Tibial nerve (tissue), 3 donors: ENCODE data around the gene ZFP3.
"Not testable (repeated sequence)": the region's sequence is repeated elsewhere in the genome, so short reads cannot be mapped to it uniquely, and the experiment has no call there.

Experiments used
- POLR2A ChIP-seq, 2 donors: fragments of 450-650 bp; IDR thresholded peaks; one replicate each; pipeline ENCODE4 v1.6.1; 2017; ENCODE audit warnings: antibody characterized with exemption in 2 of 2, mild to moderate bottlenecking in 2 of 2, moderate library complexity in 2 of 2
- TF ChIP-seq, protein P1 (sequence below), 5 experiments: fragments of 200-600 bp in 3 of 5; fragments of 450-650 bp in 2 of 5; sonication (generic) in 3 of 5; IDR thresholded peaks; one replicate each; pipeline ENCODE4 v1.5.1; 2016 to 2019; ENCODE audit warnings: antibody characterized with exemption in 5 of 5, mild to moderate bottlenecking in 3 of 5, moderate library complexity in 2 of 5

DNA sequence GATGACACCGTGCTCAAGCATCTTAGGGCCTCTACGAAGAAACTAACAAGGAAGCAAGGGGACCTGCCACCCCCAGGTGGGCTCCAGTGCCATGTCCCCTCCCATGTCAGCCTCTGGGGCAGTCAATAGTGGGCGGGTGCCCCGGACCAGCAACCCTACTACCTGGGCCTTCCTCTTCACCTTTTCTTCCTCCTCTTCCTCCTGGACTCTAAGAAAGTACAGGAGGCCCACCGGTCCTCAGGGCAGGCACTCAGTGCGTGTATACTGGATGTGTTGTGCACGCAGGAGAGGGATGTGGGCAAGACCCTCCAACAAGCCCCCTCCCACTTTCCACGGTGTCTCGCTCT is 59.9 kb downstream of the ZFP3 start:
- TF ChIP-seq, protein P1, sequence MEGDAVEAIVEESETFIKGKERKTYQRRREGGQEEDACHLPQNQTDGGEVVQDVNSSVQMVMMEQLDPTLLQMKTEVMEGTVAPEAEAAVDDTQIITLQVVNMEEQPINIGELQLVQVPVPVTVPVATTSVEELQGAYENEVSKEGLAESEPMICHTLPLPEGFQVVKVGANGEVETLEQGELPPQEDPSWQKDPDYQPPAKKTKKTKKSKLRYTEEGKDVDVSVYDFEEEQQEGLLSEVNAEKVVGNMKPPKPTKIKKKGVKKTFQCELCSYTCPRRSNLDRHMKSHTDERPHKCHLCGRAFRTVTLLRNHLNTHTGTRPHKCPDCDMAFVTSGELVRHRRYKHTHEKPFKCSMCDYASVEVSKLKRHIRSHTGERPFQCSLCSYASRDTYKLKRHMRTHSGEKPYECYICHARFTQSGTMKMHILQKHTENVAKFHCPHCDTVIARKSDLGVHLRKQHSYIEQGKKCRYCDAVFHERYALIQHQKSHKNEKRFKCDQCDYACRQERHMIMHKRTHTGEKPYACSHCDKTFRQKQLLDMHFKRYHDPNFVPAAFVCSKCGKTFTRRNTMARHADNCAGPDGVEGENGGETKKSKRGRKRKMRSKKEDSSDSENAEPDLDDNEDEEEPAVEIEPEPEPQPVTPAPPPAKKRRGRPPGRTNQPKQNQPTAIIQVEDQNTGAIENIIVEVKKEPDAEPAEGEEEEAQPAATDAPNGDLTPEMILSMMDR (IDR thresholded peaks at IDR 0.05) = not testable (repeated sequence)
- not testable (repeated sequence) for TF ChIP-seq POLR2A (IDR thresholded peaks at IDR 0.05)
